Sigmoid colon (tissue), 4 donors: Measurements from ENCODE around the gene EFL1.

Experiments used
- CTCF ChIP-seq, 4 experiments: fragments of 450-650 bp in 3 of 4; fragments of 200-600 bp in 1 of 4; IDR thresholded peaks; one replicate each; pipeline ENCODE4 v1.5.1; 2016 to 2019; ENCODE audit warnings: antibody characterized with exemption in 4 of 4, mild to moderate bottlenecking in 3 of 4, moderate library complexity in 2 of 4
- POLR2A ChIP-seq, 2 donors: fragments of 450-650 bp; IDR thresholded peaks; one replicate each; pipeline ENCODE4 v1.6.1; 2016; ENCODE audit warnings: antibody characterized with exemption in 2 of 2, mild to moderate bottlenecking in 2 of 2, moderate library complexity in 2 of 2
- POLR2AphosphoS5 ChIP-seq, 4 donors: sonication (generic); formaldehyde crosslinking; IDR thresholded peaks; one replicate each; pipeline ENCODE4 v1.6.1; 2017; ENCODE audit warnings: antibody characterized with exemption in 4 of 4

GRCh38 chr15:82309802-82310201 is 47.3 kb upstream of the EFL1 start:
- TF ChIP-seq POLR2A (IDR thresholded peaks at IDR 0.05) (no peak), CTCF (IDR thresholded peaks at IDR 0.05) (no peak), POLR2AphosphoS5 (IDR thresholded peaks at IDR 0.05) (no peak)
